Right lung (tissue), 5 donors: Measurements from ENCODE around the gene HS3ST6. TPM values are rescaled to one million over a fixed set of nuclear protein-coding genes. Genes with fewer than 3 reads are reported as not detected.
"Not testable (repeated sequence)": the region's sequence is repeated elsewhere in the genome, so short reads cannot be mapped to it uniquely, and the experiment has no call there.

Source experiments
- DNase-seq, 2 donors: peaks; one replicate each; pipeline ENCODE4 v3.0.0-alpha.2; 2013
- polyA plus RNA-seq, 5 donors: library from polyadenylated mRNA; unstranded; fragments of 120-200 nt; gene quantifications; one replicate each; pipeline versions ENCODE4 v1.2.1 to v1.2.3, GENCODE V29; 2013; ENCODE audit warnings: inconsistent platforms in 1 of 5, low replicate concordance in 1 of 5; ENCODE audit not compliant: insufficient read length in 5 of 5, insufficient read depth in 1 of 5

HS3ST6 gene
- polyA plus RNA-seq, 5 donors: 0.09 to 0.40 (median 0.18) TPM

DNA sequence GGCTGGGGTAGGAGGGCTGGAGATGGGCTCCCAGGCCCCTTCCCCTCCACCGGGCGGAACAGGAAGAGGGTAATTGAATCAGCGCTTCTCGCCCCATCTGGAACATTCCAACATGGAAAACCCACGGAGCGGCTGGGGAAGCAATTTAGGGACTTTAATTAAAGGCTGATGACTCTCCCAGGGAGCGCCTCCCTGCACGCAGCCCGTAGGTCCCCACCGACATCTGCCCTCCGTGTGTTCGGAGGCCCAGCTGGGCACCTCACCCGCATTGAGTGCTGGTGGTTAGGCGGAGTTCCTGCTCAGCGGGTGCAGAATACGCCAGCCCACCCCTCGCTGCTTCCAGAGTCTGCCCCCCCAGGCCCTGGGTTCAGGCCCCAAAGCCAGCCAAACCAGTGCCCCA, 10.0 kb downstream of the HS3ST6 start:
- no peak for DNase-seq

DNA sequence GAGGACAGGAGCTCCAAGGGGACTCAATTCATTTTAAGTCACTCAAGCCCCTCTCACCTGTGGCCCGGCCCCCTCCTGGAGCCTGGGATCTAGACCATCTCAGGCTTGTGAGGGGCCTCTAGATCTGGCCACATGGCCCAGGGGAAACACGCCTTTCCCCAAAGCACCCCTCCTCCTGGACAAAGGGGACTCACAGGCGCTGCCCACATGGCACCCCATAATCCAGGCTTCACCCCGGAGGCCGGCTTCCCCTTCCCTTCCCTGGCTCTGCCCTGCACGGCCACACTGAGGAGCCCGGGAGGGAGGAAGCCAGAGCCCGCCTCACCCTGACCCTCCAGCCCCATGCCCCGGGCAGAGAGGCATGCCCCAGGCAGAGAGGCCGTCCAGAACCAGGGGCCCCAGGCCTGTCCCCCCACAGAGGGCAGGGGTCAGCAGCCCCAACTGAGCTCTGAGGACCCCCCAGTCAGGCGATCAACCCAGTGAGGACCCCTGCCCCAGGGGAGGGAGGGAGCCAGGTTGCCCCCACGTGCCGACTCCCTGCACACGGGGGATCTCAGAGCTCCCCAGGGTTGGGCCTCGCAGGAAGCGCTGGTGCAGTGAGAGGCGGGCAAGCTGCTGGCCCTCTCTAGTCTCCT, 10.9 kb downstream of the HS3ST6 start:
- DNase-seq: no peak

DNA sequence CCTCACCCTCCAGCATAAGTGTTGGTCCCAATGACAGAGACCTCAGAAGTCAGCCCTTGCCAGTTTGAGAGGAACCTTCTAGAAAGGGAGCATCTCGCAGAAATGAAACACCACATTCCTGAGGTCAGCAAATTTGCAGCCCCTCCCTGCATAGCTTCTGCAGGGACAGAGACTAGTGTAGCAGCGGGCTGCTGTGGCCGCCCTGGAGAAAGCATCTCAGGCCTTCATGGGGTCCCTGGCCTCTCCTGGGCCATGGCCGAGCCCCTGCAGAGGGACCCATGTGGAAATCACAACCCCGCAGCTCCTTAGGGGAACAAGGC, 11.4 kb downstream of the HS3ST6 start:
- DNase-seq: no peak

DNA sequence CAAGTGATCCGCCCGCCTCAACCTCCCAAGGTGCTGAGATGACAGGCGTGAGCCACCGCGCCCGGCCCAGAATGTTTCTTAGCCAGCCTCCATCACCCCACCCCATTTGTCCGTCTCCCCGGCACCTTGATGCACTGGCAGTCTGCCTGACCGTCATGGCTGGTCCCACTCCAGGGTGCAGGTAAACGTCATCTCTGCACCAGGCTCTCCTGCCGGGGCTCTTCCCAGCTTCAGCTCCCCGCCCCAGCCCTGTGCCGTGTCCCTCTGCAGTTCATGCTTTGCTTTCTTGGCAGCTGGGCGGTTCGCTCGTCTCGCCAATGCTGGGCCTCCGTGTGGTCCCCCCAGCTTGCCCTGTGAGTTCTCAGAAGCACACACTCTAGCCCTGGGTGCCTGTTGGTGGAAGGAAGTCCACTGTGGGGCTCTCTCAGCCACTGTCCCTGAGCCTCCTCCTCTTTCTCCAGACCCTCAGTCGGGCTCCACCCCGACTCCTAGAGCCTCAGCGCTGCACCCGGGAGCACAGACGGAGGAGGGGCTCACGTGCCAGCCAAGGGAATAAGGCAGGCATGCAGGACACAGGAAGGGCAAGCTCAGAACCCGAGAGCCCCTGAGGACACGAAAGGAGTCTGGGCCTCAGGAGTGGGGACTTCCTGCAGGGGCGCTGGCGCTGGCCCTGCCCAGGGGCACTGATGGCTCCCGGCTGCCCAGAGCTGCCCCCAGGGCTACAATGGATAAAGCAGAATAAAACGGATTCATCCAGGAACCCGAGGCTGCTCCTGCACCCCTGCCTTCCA, 12.0 kb downstream of the HS3ST6 start:
- no peak for DNase-seq

DNA sequence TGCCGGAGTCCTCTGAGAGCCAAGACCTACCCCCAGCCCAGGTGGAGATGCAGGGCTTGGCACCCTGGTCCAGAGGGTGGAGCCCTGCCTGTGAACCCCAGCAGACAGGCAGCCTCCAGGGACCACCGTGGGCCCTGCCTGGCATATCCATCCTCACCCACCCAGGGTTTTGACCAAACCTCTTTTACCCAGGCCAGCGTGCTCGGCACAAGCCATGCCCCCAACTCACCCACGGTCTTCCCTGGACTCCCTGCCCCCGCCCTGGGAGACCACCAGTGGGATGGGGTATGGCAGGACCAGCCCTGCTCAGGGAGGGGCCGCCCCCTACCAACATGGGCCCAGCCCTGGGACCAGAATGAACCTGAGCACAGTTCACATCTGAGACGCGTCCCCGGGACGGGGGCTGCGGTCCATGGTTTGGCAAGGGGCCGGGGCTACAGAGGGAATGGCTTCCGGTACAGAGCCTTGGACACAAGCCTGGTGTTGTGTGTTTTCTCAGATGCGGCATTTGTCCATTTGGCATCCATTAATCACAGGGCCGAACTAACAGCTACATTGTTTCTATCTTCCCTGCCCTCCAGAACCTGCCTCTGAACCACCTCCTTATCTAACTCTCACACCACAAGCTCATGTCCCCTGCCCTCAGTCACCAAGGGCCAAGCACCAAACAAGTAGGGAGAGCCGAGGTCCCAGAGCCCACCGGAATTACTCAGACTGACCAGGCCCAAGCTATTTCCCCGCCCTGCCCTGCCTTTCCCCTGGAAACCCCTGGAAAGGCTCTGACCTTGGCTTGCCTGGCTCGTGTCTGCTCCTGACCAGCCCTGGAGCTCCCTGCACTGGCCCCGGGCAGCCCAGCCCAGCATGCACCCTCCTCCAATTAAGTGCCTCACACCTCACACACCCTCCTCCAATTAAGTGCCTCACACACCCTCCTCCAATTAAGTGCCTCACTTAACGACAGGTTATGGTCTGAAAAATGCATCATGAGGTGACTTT, 14.1 kb downstream of the HS3ST6 start:
- DNase-seq: no peak

DNA sequence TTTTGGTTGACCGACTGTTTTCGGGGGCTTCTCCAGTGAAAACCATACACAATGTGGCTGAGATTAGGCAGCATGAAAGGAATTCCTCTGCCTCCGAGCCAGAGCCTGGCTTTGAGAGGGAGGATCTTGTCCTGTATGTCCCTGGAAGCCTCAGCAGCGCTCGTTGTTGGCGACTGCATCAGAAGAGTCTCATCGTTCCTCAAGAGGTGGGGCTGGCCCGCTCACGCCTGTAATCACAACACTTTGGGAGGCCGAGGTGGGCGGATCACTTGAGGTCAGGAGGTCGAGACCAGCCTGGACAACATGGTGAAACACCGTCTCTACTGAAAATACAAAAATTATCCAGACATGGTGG, 15.0 kb downstream of the HS3ST6 start:
- DNase-seq: no peak

DNA sequence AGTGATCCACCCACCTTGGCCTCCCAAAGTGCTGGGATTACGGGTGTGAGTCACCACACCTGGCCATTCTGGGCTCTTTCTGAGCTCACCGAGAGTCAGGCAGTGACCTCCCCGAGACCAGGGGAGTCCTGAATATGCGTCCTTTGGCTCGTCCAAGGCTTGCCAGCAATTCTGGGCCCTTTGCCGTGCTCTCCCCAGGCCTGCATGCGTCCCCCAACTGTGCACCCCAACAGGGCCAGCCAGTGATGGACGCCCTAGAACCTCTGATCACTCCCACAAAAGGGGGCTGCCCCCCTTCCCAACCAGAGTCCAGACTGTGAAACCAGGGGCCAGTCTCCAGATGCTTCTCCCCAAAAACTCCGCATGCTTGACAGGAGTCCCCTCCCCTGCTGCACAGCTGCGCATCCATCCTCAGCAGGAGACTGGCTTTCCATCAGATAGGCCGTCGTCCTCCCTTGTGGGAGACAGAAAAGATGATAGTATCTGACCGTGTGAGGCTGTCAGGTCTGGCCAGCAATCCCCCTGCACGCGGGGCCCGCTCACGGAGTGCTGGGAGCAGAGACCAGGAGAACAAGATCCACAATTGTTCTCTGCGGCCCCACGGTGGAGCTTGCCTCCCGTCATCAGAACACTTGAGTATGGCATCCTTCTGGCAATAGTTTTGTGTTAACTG, 15.5 kb downstream of the HS3ST6 start:
- DNase-seq: no peak

DNA sequence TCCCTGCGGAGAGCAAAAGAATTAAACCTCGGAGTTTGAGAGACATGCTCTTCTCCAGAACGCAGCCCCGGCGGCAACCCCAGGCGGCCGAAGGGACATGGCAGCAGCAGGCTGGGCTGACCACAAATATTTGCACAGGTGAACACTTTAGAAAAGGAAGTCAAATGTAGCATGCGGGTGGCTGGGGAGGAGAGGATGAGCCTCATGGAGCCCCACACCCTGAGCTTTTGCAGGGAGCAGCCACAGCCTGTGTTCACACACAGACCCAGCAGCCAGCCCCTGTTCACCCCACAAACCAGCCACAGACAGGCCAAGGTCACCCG, 17.8 kb downstream of the HS3ST6 start:
- no peak for DNase-seq

DNA sequence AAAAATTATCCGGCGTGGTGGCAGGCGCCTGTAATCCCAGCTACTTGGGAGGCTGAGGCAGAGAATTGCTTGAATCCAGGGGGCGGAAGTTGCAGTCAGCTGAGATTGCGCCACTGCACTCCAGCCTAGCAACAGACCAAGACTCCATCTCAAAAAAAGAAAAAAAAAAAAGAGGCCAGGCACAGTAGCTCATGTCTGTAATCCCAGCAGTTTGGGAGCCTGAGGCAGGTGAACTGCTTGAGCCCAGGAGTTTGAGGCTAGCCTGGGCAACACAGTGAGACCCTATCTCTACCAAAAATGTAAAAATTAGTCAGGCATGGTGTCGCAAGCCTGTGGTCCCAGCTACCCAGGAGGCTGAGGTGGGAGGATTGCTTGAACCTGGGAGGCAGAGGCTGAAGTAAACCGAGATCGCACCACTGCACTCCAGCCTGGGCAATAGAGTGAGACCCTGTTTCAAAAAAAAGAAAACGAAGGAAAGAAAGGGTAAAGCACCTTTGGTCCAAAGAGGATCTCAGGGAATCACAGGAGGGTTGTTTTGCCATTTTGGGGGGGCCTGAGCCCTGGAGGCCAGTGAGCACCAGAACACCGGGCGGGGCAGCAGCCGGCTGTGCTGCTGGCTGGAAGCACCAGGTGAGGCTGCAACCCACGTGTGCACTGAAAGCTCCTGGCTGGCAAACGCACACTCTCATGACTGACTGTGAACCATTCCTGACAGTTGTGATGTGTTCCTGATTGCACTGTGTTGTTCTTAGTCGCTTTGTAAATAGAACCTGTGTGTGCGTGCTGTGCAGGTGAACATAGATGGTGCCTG, 18.4 kb downstream of the HS3ST6 start:
- DNase-seq: no peak

DNA sequence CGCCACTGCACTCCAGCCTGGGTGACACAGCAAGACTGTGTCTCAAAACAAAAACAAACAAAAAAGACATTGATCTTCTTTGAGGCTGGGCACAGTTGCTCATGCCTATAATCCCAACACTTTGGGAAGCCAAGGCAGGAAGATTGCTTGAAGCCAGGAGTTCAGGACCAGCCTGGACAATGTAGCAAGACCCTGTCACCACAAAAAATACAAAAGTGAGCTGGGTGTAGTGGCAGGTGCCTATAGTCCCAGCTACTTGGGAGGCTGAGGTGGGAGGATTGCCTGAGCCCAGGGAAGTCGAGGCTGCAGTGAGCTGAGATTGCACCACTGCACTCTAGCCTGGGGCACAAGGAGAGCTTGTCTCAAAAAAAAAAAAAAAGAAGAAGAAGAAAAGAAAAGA, 20.5 kb downstream of the HS3ST6 start:
- not testable (repeated sequence) for DNase-seq

DNA sequence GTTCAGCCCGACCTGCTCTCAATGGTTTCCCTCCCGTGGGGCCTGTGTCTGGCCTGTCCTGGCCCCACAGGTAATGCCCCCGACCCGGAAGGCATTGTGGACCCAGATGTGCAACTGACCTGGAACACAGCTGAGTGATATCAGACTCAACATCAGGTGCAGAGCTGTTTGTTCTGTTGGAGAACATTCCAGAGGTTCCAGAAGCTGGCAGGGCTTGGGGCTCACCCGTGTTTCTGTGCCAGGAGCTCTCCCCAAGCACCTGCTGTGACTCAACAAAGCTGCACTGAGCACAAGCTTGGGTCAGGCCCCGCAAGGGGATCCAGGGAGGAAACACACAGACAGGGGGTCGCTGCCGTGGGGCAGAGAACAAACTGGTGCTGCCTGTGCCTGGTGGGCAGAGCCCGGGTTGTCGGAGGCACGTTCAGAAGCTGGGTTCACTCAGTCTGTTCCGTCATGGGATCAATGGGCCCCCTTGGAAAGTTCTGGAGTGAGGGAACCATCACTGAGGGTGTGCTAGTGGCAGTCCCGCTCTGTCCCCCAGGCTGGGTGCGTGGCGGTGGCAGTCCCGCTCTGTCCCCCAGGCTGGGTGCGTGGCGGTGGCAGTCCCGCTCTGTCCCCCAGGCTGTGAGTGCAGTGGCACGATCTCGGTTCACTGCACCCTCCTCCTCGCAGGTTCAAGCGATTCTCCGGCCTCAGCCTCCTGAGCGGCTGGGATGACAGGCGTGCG, 22.1 kb downstream of the HS3ST6 start:
- no peak for DNase-seq

DNA sequence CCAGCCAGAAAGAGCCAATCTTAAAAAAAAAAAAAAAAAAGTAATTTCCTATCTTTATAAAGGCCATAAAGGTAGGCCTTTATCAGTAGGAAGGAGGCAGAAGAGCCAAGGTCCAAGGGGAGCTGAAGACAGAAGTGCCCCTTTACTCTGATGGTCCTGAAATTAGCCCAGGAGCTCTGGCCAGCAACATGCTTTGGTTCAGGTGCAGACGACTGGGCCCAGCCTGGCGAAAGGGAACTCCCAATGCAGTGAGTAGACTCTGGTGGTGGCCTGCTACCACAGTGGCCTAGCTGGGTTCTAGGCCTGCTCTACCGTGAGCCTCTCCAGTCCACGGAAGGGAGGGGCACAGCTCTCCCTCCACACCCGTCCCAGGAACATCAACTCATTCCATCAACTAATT, 23.1 kb downstream of the HS3ST6 start:
- DNase-seq: no peak

DNA sequence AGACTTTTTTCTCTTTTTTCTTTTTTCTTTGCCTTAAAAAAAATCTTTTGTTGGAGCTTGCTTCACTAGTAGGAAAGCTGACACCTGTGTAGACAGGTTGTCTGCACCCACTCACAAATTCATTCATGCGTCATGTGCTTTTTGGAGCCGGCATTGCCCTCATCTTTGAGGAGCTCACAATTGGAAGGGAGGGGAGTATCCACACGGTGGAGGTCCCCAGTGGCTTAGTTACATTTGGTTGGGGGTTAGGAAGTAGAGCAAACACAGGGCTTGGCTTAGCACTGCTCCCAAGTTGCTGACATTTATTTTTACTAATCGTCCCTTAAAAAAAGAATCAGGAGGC, 27.5 kb downstream of the HS3ST6 start:
- no peak for DNase-seq

DNA sequence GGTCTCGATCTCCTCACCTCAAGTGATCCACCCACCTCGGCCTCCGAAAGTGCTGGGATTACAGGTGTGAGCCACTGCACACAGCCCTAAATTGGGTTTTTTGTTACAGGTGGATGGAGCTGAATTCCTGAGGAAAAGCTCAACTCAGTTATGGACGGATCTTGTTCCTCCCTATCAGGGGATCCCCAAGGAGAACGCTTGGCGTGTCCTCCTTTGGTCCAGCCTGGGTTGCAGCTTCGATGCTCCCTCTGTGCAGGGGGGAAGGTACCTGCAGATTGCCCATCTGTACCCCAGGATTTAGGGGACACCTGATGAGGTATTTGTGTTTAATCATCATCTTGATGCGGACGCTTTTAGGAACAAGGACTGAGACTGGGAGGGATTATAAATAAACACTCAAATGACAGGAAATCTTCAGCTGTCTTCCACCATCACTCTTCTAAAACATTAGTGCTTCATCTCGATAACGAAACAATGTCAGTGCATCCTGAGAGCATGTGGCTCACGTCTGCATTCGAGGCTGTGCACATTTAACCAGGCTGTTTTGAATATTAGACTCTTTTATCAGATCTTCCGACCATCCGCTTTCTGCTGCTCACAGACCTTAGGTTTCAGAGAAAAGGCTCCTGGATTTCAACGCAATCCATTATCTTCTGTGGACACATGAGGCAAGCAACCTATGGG, 28.0 kb downstream of the HS3ST6 start:
- no peak for DNase-seq

DNA sequence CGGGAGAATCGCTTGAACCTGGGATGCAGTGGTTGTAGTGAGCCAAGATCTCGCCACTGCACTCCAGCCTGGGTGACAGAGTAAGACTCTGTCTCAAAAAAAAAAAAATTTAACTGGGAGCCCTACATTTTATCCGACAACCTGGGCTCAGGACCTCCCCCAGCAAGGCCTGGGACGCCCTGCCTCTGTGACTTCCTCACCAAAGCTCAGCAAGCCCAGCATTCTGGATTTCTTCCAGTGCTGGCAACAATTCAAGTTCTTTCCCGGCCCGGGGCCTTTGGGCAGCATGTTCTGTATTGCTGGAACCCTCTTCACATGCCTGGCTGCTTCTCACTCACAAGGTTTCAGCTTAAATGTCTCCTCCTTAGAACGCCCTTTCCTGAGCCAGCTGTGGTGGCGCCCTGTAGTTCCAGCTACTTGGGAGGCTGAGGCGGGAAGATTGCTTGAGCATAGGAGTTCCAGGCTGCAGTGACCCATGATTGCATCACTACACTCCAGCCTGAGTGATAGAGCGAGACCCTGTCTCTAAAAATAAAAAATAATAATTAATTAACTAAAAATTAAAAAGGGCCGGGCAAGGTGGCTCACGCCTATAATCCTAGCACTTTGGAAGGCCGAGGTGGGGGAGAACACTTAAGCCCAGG, 30.4 kb downstream of the HS3ST6 start:
- DNase-seq: no peak

DNA sequence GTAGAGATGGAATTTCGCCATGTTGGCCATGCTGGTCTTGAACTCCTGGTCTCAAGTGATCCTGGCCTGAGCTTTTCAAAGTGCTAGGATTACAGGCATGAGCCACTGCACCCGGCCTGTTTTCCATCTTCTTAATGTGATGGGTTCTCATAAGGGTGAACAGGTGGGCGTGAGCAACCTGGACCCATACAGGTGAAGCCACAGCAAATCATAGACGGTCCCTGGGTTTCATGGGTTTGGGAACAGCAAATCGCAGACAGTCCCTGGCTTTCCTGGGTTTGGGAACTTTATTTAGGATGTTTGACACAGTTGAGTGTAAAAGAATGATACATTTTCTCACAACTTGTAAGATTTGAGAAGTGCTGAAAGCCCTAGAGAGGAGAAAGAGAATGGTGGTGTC, 33.3 kb downstream of the HS3ST6 start:
- no peak for DNase-seq

DNA sequence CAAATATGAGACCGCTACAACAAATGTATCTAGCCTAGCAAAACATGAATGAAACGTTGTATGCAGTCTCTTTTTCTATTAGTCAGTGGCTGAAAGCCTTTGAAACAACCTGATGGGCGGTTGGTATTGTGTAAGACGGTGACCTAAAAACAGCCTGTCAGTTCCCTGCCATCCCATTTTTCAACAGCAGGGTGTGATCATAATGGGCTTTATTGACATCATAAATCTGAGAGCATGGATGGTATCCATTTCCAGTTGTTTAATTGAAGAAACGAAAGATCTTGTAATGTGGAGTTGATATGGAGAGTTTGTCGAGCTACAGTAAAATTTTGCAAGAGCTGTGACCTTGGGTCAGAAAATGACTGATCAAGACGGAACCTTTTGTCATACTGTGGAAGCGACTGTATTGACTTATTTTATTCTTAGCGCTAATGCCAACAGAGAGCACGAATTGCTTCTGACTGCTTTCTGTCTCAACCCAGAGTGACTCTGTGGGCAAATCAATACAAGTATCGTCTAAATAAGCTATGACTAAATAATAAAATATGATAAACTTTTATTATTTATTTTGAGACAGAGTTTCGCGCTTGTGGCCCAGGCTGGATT, 34.0 kb downstream of the HS3ST6 start:
- no peak for DNase-seq

DNA sequence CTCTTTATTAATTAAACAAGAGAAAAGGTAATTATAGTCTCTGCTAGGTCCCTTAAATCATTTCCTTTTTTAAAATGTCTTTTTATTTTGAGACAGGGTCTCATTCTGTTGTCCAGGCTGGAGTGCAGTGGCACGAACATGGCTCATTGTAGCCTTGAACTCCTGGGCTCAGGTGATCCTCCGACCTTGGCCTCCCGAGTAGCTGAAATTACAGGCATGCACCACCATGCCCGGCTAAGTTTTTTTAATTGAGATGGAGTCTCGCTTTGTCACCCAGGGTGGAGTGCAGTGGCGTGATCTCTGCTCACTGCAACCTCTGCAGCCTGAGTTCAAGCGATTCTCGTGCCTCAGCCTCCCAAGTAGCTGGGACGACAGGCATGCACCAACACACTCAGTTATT, 37.0 kb downstream of the HS3ST6 start:
- DNase-seq: not testable (repeated sequence)

DNA sequence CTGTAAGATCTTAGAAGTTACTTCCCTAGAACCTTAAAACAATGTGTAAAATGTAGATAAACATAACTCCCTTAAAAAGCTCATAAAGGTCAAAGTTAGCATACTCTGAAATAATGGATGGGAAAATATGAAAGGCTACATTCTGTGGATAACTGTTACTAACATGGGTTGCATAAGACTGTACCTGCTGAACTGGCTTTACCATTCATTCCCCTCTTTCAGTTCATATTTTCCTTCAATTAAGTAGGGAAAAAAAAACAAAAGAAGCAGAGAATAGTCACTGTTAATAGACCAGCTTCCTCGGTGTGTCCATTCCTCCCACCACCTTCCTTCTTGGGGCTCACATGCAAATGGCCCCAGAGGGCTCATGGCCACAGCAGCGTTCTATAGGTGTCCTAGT, 38.7 kb downstream of the HS3ST6 start:
- DNase-seq: no peak
